Nephron (organoid): ENCODE results near the gene SLC1A7.

Experiments used
- H3K27ac Mint-ChIP-seq, 3 experiments: 2 replicates each; pipeline ENCODE4 v1.8.0; 2020; ENCODE audit warnings: mixed read lengths in 3 of 3, mild to moderate bottlenecking in 2 of 3, moderate library complexity in 1 of 3
- H3K27me3 Mint-ChIP-seq: 2 replicates; pipeline ENCODE4 v1.8.0; 2021; ENCODE audit warnings: low read depth, mild to moderate bottlenecking, moderate library complexity, mixed read lengths
- H3K36me3 Mint-ChIP-seq: 2 replicates; pipeline ENCODE4 v1.8.0; 2020; ENCODE audit warnings: low read depth, mixed read lengths
- H3K4me1 Mint-ChIP-seq: 2 replicates; pipeline ENCODE4 v1.8.0; 2020; ENCODE audit warnings: mixed read lengths
- H3K4me3 Mint-ChIP-seq, 3 experiments: 2 replicates each; pipeline ENCODE4 v1.8.0; 2020; ENCODE audit warnings: mild to moderate bottlenecking in 3 of 3, mixed read lengths in 3 of 3, moderate library complexity in 2 of 3
- H3K9me3 Mint-ChIP-seq: 2 replicates; pipeline ENCODE4 v1.8.0; 2020; ENCODE audit warnings: mixed read lengths
- CTCF ChIP-seq, 3 experiments: fragments of 200-600 bp; sonication (generic); IDR thresholded peaks; one replicate each; pipeline ENCODE4 v1.5.0; 2021; ENCODE audit warnings: antibody characterized with exemption in 3 of 3; ENCODE audit not compliant: unreplicated experiment in 3 of 3

Gene SLC1A7

GRCh38 chr1:53083636-53084588 is 58.5 kb downstream of the SLC1A7 start:
- Mint-ChIP-seq H3K27me3 (peaks cover 13% of the 10 kb centered on the region), H3K4me3 (peak overlapping the region in 1 of 3 experiments; percentile 14), H3K27ac (peak overlapping the region in 1 of 3 experiments; percentile 16), H3K9me3 (no peaks in the 10 kb centered on the region), H3K36me3 (no peaks in the 10 kb centered on the region), H3K4me1 (peaks cover 15% of the 10 kb centered on the region)
- no peak for TF ChIP-seq CTCF (IDR thresholded peaks at IDR 0.05; ENCODE audit: unreplicated experiment in 3 of 3)

GRCh38 chr1:53082826-53083455 is 59.5 kb downstream of the SLC1A7 start:
- Mint-ChIP-seq H3K4me1 (peaks cover 15% of the 10 kb centered on the region), H3K36me3 (no peaks in the 10 kb centered on the region), H3K4me3 (no peak overlapping the region), H3K27ac (peak overlapping the region in 2 of 3 experiments; percentile 12 to 46), H3K9me3 (no peaks in the 10 kb centered on the region), H3K27me3 (peaks cover 13% of the 10 kb centered on the region)
- no peak for TF ChIP-seq CTCF (IDR thresholded peaks at IDR 0.05; ENCODE audit: unreplicated experiment in 3 of 3)

- no peaks in the 10 kb centered on the region for H3K9me3 Mint-ChIP-seq
- H3K4me1 Mint-ChIP-seq: peaks cover 15% of the 10 kb centered on the region
- no peak for TF ChIP-seq CTCF (IDR thresholded peaks at IDR 0.05; ENCODE audit: unreplicated experiment in 3 of 3)
- H3K27ac Mint-ChIP-seq: no peak overlapping the region
- H3K27me3 Mint-ChIP-seq: peaks cover 13% of the 10 kb centered on the region
- no peak overlapping the region for H3K4me3 Mint-ChIP-seq
- H3K36me3 Mint-ChIP-seq: no peaks in the 10 kb centered on the region
Observed at GRCh38 chr1:53081384-53082066, 60.9 kb downstream of the SLC1A7 start.

- no peak overlapping the region for H3K27ac Mint-ChIP-seq
- H3K4me1 Mint-ChIP-seq: peaks cover 15% of the 10 kb centered on the region
- H3K27me3 Mint-ChIP-seq: peaks cover 16% of the 10 kb centered on the region
- H3K36me3 Mint-ChIP-seq: no peaks in the 10 kb centered on the region
- H3K9me3 Mint-ChIP-seq: no peaks in the 10 kb centered on the region
- TF ChIP-seq CTCF (IDR thresholded peaks at IDR 0.05; ENCODE audit: unreplicated experiment in 3 of 3): no peak
- no peak overlapping the region for H3K4me3 Mint-ChIP-seq
Observed at GRCh38 chr1:53080769-53081168, 61.7 kb downstream of the SLC1A7 start.

- peaks cover 16% of the 10 kb centered on the region for H3K27me3 Mint-ChIP-seq
- TF ChIP-seq CTCF (IDR thresholded peaks at IDR 0.05; ENCODE audit: unreplicated experiment in 3 of 3): no peak
- no peak overlapping the region for H3K4me3 Mint-ChIP-seq
- peaks cover 15% of the 10 kb centered on the region for H3K4me1 Mint-ChIP-seq
- H3K9me3 Mint-ChIP-seq: no peaks in the 10 kb centered on the region
- H3K27ac Mint-ChIP-seq: no peak overlapping the region
- no peaks in the 10 kb centered on the region for H3K36me3 Mint-ChIP-seq
Observed at GRCh38 chr1:53080041-53080440, 62.4 kb downstream of the SLC1A7 start.
